ENCODE data around the gene CADPS2. TPM values are rescaled to one million over a fixed set of nuclear protein-coding genes. Genes with fewer than 3 reads are reported as not detected.

The CADPS2 gene
- total and polyA plus RNA-seq, 4 donors: 16.0 to 76.7 (median 27.7) TPM

DNA sequence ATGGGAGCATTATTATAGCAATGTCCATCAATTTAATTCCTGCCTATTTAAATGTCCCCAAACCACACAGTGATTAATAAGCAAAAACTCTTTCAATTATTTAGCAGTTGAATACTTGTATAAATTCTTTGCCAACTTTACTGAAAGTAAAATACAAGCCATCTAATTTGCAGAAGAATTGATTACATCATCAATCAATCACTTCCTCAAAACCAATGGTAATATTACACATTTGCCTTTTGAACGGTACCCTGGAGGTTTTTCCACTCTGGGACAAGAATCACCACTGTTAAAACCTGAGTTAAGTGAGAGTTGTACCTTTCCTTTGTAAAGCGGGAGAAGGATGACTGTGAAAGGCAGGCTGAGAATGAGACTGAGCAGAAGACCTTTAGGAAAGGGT, 280.3 kb downstream of the CADPS2 start:
- H3K27ac ChIP-seq (ENCODE audit: low read depth in 1 of 2, low read length in 1 of 2): no peak overlapping the region
- no peaks in the 10 kb centered on the region for H3K27me3 ChIP-seq (ENCODE audit: control insufficient read depth in 3 of 3, insufficient read depth in 3 of 3, low read length in 2 of 3)
- DNase-seq (no peak), ATAC-seq (ENCODE audit: insufficient read depth, low FRiP score) (no peak)
- TF ChIP-seq, protein P1, sequence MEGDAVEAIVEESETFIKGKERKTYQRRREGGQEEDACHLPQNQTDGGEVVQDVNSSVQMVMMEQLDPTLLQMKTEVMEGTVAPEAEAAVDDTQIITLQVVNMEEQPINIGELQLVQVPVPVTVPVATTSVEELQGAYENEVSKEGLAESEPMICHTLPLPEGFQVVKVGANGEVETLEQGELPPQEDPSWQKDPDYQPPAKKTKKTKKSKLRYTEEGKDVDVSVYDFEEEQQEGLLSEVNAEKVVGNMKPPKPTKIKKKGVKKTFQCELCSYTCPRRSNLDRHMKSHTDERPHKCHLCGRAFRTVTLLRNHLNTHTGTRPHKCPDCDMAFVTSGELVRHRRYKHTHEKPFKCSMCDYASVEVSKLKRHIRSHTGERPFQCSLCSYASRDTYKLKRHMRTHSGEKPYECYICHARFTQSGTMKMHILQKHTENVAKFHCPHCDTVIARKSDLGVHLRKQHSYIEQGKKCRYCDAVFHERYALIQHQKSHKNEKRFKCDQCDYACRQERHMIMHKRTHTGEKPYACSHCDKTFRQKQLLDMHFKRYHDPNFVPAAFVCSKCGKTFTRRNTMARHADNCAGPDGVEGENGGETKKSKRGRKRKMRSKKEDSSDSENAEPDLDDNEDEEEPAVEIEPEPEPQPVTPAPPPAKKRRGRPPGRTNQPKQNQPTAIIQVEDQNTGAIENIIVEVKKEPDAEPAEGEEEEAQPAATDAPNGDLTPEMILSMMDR (IDR thresholded peaks at IDR 0.05; ENCODE audit: control extremely low read depth, extremely low read depth): no peak
- H3K4me3 ChIP-seq: no peak overlapping the region
- no peak overlapping the region for H3K9ac ChIP-seq (ENCODE audit: insufficient read depth in 1 of 2, low read length in 2 of 2)
- H3K36me3 ChIP-seq (ENCODE audit: control insufficient read depth in 4 of 4, insufficient read depth in 4 of 4, low read length in 4 of 4): no peaks in the 10 kb centered on the region
- 91 to 96% methylated on average over 2 of the region's 2 CpGs for WGBS, 2 donors
- H3K4me1 ChIP-seq (ENCODE audit: control insufficient read depth in 5 of 5, insufficient read depth in 5 of 5, low read length in 5 of 5): peaks cover 0 to 2% (median 0%) of the 10 kb centered on the region in 5 donors
- H3K9me3 ChIP-seq (ENCODE audit: control insufficient read depth in 4 of 4, insufficient read depth in 3 of 4, low read length in 3 of 4): peaks cover 0 to 2% (median 0%) of the 10 kb centered on the region in 4 donors

DNA sequence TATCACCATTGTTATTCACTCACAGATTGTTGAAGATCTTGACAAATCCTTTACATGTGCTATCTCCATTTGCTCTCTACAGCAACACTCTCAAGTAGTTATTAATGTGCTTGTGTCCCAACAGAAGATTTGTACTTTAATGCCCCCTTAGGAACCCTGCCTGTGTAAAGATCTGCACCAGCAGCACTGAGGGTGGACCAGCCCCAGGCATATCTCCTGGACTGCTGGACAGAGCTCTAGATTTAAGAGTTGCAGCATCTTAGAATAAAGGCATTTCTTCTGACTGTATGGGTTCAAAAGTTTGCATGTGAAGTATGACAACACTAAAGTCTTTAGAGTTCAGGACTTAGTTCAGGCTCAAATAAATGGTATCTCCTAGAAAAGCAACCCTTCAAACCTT, 282.0 kb downstream of the CADPS2 start:
- no peaks in the 10 kb centered on the region for H3K36me3 ChIP-seq (ENCODE audit: control insufficient read depth in 4 of 4, insufficient read depth in 4 of 4, low read length in 4 of 4)
- H3K27me3 ChIP-seq (ENCODE audit: control insufficient read depth in 3 of 3, insufficient read depth in 3 of 3, low read length in 2 of 3): no peaks in the 10 kb centered on the region
- H3K4me3 ChIP-seq: no peak overlapping the region
- no peaks in the 10 kb centered on the region for H3K9me3 ChIP-seq (ENCODE audit: control insufficient read depth in 4 of 4, insufficient read depth in 3 of 4, low read length in 3 of 4)
- DNase-seq (no peak), ATAC-seq (ENCODE audit: insufficient read depth, low FRiP score) (no peak)
- H3K9ac ChIP-seq (ENCODE audit: insufficient read depth in 1 of 2, low read length in 2 of 2): no peak overlapping the region
- H3K4me1 ChIP-seq (ENCODE audit: control insufficient read depth in 5 of 5, insufficient read depth in 5 of 5, low read length in 5 of 5): peaks cover 0 to 2% (median 0%) of the 10 kb centered on the region in 5 donors
- H3K27ac ChIP-seq (ENCODE audit: low read depth in 1 of 2, low read length in 1 of 2): no peak overlapping the region
- TF ChIP-seq, protein P1 (IDR thresholded peaks at IDR 0.05; ENCODE audit: control extremely low read depth, extremely low read depth): no peak

DNA sequence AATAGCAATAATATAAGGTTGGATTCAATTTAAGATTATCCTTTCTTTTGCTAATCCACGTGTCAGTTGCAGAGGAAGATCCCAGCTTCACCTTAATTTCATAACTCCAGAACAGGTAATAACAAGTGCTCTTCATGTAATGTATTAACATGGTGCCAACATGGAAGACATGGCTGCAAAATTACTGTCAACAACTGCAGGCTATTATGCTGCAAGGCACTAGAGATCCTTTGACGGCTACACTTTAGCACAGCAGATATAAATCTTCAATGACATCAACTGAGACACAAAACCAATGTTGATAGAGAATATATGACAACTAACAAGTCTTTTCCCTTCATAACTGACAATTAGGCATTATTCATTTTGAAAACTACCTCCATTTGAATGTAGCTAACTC, 283.5 kb downstream of the CADPS2 start:
- no peaks in the 10 kb centered on the region for H3K36me3 ChIP-seq (ENCODE audit: control insufficient read depth in 4 of 4, insufficient read depth in 4 of 4, low read length in 4 of 4)
- H3K9ac ChIP-seq (ENCODE audit: insufficient read depth in 1 of 2, low read length in 2 of 2): no peak overlapping the region
- peaks cover 0 to 2% (median 0%) of the 10 kb centered on the region in 5 donors for H3K4me1 ChIP-seq (ENCODE audit: control insufficient read depth in 5 of 5, insufficient read depth in 5 of 5, low read length in 5 of 5)
- H3K27me3 ChIP-seq (ENCODE audit: control insufficient read depth in 3 of 3, insufficient read depth in 3 of 3, low read length in 2 of 3): no peaks in the 10 kb centered on the region
- 54 to 67% methylated on average over 2 of the region's 2 CpGs for WGBS, 2 donors
- H3K9me3 ChIP-seq (ENCODE audit: control insufficient read depth in 4 of 4, insufficient read depth in 3 of 4, low read length in 3 of 4): no peaks in the 10 kb centered on the region
- no peak for ATAC-seq (ENCODE audit: insufficient read depth, low FRiP score)
- no peak overlapping the region for H3K27ac ChIP-seq (ENCODE audit: low read depth in 1 of 2, low read length in 1 of 2)
- TF ChIP-seq, protein P1 (IDR thresholded peaks at IDR 0.05; ENCODE audit: control extremely low read depth, extremely low read depth): no peak
- H3K4me3 ChIP-seq: no peak overlapping the region
- DNase-seq: no peak

DNA sequence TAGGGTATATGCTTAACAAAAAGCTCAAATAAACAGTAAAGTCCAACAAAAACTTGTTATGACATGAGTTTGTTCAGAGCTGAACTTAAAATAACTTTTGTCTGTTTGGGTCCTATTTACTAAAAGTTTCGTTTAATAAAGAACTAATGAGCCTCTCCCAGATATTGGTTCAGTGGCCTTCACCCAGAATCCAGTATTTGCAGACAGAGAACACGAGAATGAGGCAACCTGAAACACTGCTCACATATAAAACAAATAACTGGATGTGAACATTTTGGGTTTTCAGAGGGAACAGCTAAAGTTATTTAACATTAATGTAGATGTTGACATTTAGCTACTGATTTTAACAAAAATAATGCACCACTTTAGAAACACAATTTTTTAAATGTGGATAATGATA, 285.6 kb downstream of the CADPS2 start:
- no peaks in the 10 kb centered on the region for H3K36me3 ChIP-seq (ENCODE audit: control insufficient read depth in 4 of 4, insufficient read depth in 4 of 4, low read length in 4 of 4)
- no peaks in the 10 kb centered on the region for H3K27me3 ChIP-seq (ENCODE audit: control insufficient read depth in 3 of 3, insufficient read depth in 3 of 3, low read length in 2 of 3)
- DNase-seq (no peak), ATAC-seq (ENCODE audit: insufficient read depth, low FRiP score) (no peak)
- H3K27ac ChIP-seq (ENCODE audit: low read depth in 1 of 2, low read length in 1 of 2): no peak overlapping the region
- 77 to 85% methylated on average over 2 of the region's 2 CpGs for WGBS, 2 donors
- H3K9me3 ChIP-seq (ENCODE audit: control insufficient read depth in 4 of 4, insufficient read depth in 3 of 4, low read length in 3 of 4): no peaks in the 10 kb centered on the region
- TF ChIP-seq, protein P1 (IDR thresholded peaks at IDR 0.05; ENCODE audit: control extremely low read depth, extremely low read depth): no peak
- no peak overlapping the region for H3K4me3 ChIP-seq
- no peak overlapping the region for H3K9ac ChIP-seq (ENCODE audit: insufficient read depth in 1 of 2, low read length in 2 of 2)
- H3K4me1 ChIP-seq (ENCODE audit: control insufficient read depth in 5 of 5, insufficient read depth in 5 of 5, low read length in 5 of 5): peaks cover 0 to 2% (median 0%) of the 10 kb centered on the region in 5 donors

All from lung (tissue), 12 donors.